Glomerular endothelial cell (primary cell): Measurements from ENCODE around the gene OR10A3. TPM values are rescaled to one million over a fixed set of nuclear protein-coding genes. Genes with fewer than 3 reads are reported as not detected.
"Not testable (repeated sequence)": the region's sequence is repeated elsewhere in the genome, so short reads cannot be mapped to it uniquely, and the experiment has no call there.

Source experiments
- DNase-seq: peaks from one replicate; pipeline ENCODE4 v3.0.0-alpha.2; 2011; ENCODE audit warnings: low read depth, low spot score; ENCODE audit errors: extremely low read depth
- total RNA-seq: library from RNA; depleted of rRNA; stranded (reverse); fragments of >200 nt; gene quantifications from 2 replicates; pipeline ENCODE4 v1.2.3, GENCODE V29; 2015

Gene OR10A3, protein sequence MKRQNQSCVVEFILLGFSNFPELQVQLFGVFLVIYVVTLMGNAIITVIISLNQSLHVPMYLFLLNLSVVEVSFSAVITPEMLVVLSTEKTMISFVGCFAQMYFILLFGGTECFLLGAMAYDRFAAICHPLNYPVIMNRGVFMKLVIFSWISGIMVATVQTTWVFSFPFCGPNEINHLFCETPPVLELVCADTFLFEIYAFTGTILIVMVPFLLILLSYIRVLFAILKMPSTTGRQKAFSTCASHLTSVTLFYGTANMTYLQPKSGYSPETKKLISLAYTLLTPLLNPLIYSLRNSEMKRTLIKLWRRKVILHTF
- total RNA-seq: not detected in 2 replicates

DNA sequence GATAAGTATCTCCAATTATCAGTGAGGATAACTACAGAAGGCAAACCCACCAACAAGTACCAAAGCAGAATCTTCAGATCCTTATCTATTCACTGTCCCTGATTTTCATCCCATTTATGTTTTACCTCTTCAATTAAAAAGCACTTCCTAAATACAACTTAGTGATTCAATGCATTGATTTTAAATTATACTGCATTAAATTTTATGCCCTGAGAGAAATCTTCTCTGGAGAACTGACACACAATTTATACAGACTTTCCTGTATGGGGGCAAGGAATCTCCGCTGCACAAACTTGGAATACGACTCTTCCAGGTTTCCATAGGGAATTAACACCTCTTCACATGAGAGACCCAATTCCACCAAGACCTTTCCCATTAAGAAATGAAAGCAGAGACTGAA lies at the start of gene OR10A3:
Gene OR10A3 (minus strand): TSS at position 101 of the 400 bp plus-strand sequence. CDS start 2,188 bp downstream, outside the sequence.
- no peak for DNase-seq

DNA sequence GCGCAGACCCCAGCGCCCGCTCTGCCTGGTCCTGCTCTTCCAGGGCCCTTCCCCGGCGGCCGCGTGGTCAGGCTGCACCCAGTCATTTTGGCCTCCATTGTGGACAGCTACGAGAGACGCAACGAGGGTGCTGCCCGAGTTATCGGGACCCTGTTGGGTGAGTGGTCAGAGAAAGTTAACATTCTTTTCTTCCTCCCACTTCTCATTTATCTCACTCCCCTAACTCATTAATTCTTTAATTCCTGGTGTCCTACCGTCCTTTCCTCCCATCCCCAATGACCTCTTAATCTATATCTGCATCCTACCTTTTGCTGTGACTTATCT lies 46.0 kb upstream of the OR10A3 start:
- DNase-seq: not testable (repeated sequence)

DNA sequence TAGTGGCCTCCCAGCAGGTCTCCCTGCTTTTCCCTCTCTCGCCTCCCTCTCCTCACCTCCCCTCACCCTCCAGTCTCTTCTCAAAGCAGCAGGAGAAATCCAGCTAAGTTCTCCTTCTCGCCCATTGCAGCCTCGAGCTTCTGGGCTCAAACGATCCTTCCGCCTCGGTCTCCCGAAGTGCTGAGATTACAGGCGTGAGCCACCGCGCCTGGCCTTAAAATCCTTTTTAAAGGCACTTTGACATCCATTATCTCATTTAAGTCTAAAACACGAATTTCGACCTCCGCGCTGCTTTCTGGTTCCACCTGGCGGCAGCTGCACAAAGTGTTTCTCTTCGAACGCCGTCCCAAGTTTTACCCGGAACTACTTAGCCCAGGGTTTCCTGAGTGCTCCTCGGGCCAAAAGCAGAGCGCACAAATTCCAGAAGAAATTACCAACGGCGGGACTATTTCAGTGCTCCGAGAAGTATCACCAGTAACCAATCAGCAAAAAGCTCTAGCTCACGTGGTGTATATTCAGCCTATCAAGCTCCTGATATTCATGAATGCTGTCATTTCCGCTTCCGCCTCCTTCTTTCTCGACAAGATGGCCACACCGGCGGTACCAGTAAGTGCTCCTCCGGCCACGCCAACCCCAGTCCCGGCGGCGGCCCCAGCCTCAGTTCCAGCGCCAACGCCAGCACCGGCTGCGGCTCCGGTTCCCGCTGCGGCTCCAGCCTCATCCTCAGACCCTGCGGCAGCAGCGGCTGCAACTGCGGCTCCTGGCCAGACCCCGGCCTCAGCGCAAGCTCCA lies 45.5 kb upstream of the OR10A3 start, which contains the start of gene EIF3F:
Gene EIF3F (plus strand): TSS at position 570 of the 792 bp plus-strand sequence. CDS start 16 bp downstream, at position 586.
- peak; percentile 100 for DNase-seq

DNA sequence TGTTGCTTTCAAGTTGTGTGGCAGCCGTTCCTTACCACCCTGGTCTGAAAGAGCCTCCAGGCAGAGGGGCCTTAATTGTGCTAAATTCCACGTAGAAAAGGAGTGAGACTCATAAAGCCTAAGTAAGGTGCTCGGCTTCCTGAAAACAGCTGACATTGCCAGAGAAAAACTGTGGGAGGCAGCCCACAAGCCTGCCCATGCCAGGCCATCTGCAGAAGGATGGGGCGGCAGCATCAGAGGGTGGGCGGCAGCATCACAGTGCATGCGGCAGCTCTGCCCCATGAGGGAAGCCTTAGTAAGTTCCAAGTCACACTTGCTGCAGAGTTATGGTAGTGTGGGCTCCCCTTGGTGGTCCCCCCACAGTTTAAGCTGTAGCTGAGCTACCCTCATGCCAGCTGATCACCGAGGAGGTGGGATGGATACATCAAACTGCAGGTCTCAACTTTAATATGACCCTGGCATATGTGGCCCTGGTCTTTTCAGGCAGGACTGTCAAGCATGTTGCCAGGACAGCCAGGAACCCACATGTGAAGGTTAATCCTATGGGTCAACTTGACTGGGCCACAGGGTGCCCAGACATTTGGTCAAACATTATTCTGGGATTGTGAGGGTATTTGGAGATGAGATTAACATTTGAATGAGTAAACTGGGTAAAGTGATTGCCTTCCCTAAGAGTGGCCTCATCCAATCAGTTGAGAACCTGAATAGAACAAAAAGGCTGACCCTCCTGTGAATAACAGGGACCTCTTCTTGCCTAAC lies 42.5 kb upstream of the OR10A3 start:
- no peak for DNase-seq

DNA sequence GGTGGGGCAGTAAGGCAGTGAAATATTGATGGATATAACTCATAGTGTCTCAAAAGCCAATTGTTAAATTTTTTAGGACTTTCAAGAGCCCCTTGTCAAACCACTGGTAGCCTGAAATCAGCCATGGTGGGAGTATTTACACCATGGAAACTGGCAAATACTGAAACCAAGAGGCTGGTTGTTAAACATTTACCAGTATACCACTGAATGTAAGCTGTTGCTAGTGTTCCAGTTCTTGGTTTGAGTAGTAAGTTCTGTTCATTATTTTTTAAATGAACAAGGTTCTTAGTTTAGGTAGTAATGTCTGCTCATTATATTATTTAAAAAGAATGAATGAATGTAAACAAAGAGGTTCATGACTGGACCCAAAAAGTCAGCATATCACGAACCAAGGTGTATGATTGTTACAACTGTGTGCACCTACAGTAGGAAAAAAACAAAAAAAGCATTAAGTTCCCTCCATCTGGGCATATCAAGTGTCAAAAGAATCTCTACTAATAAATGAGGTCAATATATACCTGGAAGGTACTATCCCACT lies 41.1 kb upstream of the OR10A3 start:
- no peak for DNase-seq

DNA sequence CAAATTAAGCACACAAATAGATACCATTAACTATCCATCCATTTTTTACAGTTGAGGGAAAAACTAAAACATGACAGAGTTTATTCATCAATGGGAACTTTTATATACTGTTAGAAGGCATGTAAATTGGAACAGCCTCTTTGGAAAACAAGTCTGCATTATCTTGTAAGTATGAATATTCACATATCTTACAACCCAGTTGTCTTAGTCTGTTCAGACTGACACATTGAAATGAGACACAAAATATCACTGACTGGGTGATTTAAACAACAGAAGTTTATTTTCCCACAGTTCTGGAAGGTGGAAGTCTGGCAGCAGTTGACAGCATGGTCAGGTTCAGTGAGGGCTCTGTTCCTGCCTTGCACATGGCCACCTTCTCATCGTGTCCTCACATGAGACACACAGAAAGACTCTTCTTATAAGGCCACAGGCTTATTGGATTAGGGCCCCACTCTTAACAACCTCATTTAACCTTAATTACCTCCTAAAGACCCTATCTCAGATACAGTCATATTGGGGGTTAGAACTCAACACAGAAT lies 40.2 kb upstream of the OR10A3 start:
- DNase-seq: no peak

DNA sequence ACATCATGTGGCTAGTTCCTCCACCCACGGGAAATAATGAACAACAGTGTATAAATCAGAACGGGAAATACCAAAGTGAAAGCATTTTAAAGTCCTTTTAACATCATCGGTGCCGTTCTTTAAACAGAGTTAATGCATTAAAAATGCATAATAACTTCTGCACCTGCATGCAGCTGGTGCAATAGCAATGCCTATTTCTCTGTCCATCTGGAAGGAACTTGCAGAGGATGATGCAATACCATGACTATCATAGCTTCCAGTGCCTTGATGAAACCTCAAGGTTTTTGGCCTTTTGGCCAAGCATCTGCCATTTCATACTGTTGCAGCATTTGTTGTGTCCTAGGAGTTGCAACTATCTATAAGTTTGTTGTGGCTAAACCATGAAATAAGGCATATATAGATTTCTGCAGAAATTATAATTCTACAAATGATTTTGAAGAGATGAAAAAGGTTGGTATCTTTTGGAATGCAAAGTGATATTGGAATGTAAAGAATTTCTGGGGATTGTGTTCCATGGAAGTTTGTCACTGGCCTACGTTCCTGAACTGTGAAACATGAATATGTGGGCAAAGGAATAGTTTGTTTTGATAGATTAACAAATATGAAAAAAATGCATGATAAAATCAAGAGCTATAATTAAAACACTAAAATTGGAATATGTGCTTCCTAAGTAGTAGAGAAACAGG lies 35.9 kb upstream of the OR10A3 start:
- DNase-seq: peak; percentile 75

DNA sequence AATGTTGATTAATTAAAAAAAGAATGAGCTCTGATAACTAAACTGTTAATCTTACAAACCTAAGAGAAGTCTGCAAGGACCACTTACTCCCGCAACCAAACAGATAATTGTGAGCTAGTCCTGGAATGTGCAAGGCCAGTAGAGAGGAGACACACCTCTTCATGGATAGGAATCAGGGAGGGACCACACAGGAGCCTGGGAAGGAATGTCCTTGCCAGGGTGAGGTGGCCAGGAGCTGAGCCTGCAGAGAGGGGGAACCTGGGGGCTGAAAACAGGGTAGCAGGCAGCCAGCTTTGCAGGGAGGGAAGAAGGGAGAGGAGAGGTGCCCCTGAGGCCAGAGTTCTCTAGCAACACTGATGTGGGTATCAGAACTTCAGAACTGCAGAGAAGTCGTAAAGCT lies 33.2 kb upstream of the OR10A3 start:
- DNase-seq: no peak

DNA sequence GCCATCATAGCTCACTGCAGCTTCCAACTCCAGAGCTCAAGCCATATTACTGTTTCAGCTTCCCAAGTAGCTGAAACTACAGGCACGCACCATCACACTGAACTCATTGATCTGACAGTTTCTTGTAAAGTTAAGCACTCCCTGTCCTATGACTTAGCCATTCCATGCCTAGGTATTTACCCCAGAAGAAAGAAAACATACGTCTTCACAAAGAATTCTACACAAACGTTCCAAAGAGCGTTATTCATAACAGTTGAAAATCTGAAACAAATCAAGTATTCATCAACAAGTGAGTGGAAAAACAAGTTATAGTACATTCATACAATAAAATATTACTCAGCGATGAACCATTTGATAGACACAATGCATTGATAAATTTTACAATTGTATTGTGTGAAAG lies 31.5 kb upstream of the OR10A3 start:
- DNase-seq: no peak

DNA sequence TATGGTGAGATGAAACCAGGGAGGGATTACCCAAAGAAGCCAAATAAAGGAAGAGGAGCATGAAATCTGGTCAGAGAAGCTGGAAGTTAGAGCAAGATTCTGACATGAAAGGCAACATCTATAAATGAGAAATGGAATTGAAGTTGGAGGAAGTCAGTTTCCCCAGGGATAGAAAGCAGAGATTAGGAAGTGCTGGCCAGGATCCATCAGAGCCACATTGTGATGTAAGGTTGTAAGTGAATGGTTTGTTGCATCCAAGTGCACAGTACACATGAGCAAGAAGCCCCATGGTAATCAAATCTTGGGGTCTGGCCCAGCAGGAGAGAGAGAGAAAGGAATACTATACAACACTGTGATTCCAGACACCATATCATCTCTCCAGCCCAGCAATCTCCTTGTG lies 30.3 kb upstream of the OR10A3 start:
- no peak for DNase-seq

DNA sequence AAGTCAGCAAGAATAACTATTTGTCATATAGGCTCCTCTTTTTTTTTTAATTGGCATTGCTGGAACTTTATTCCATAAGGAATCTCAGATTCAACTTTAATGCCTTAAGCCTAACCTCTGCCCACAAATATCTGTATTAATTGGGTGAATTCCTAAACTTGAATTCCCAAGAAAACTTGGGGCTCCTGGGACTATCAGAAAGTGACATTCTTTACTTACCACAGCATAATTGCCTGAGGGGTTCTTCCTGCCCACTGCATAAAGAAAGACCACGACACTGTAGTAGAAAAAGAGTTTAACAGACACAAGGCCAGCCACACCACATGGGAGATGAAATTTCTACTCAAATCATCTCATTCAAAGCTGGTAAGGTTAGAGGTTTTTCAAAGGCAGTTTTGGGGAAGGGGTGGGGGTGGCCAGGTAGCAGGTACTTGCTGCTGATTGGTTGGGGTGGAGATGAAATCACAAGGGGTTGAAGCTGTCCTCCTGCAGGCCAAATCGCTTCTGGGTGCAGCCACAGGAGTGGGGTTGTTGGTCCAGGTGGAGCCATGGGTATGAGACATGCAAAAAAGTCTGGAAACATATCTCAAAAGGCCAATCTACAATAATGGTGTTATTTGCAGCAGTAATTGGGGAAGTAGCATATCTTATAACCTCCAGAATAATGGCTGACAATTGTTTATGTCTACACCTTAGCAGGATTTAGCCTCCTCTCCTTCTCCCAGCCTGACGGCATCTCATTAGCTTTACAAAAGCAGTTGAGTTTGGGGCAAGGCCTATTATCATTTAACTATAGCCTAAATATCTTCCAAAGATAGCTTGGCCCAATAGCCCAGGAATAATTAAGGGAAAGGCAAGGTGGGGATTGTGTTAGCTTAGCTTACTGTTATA lies 28.5 kb upstream of the OR10A3 start:
- no peak for DNase-seq

DNA sequence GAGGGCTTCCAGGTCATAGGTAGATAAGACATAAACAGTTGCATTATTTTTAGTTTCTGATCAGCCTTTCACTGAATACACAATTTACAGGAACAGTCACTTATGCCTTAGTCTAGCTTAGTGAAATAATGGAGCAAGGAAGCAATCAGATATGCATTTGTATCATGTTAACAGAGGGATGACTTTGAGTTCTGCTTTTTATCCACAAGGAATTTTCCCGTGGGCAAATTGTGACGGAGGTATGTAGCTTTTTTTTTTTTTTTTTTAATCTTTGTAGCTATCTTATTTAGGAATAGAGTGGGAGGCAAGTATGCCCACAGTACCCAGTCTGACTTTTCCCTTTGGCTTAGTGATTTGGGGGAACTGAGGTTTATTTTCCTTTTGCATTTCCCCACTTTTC lies 27.2 kb upstream of the OR10A3 start:
- no peak for DNase-seq

DNA sequence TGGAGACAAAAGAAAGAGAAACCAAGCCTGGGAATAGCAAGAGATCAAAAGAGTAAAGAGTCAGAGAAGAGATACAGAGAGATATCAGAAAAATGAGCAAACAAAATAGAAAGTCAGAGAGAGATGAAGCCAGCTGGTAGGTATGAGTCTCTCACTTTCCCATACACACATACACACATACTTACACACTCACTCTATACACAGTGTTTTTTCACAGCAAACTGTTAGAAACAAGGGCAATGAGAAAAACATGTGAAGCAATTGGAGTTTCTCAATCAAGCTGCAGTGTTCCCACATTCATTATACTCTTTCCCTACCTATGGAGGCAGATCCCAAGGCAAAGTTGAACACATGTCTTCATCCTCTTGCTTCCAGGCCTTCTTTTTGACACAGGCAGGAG lies 26.3 kb upstream of the OR10A3 start:
- no peak for DNase-seq

DNA sequence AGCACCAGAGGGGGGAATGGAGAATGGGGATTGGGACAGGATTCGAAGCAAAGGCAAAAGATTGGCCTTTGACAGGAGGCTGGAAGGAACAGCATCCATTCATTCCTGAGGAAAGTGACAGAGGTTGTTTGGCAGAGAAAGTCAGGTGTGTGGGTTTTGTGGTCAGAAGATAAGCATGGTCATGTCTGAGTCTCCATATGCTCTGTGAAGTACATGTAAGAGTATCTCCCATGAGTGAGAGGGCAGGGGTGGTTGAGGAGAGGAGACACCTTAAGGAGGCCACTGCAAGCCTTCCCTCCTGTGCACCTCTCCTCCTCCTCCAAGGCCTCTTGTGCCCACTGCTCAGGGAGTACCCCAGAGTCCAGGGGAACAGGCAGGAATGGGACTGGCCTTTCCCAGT lies 25.6 kb upstream of the OR10A3 start:
- DNase-seq: no peak

DNA sequence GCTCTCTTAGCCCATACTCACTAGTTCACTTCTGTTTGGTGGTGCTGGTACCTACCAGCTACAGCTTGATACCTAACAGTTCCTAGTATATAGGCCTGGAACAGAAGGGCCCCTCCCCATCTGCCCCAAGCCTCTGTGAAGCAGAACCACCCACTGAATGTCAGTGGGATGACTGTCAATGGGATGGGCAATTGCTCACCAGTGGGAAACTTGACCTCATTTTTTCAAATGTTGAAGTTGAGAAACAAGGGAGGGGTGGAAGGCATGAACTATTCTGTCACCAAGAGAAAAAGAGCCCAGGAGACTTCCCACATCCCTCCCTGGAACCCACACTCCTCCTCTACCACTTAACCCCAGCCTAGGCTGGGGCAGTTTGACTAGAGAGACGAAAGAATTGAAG lies 23.9 kb upstream of the OR10A3 start, which contains the start of gene NLRP10:
Gene NLRP10 (minus strand): TSS at position 62 of the 400 bp plus-strand sequence. CDS start 1,952 bp downstream, outside the sequence.
- DNase-seq: no peak

DNA sequence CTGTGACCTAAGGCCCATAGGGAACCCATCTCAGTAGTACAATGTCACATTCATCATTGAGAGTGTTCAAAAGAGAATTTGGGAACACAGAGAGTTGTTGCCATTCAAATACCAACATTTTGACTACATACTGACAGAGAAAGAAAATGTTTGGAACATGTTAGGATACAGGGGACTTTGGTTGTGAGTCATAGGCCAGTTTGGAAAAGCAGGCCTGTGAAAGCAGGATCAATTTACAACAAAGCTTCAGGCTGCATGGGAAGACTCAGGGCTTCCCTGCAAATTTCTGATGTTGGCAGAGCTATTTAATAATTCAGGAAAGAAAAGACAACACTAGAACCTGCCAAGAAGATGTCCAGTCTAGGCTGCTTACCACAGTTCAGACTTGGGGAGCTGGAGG lies 23.4 kb upstream of the OR10A3 start:
- DNase-seq: no peak

DNA sequence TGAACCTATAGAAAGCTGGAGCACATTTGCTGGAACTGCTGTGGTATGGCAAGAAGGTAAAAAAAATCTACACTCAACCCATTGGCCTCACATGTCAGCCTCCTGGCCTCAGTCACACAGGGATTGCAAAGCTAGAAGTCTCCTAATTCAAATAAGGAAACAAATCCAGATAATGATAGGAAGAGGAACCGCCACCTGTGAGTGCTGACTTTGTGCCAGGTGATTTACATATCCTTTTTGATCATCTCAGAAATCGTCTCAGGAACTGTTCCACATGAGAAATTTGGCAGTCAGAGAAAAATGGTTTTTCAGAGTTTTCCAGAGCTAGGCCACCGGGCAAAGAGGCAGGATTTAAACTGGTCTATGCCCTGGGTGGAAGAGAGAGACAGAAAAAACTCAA lies 22.8 kb upstream of the OR10A3 start:
- no peak for DNase-seq

DNA sequence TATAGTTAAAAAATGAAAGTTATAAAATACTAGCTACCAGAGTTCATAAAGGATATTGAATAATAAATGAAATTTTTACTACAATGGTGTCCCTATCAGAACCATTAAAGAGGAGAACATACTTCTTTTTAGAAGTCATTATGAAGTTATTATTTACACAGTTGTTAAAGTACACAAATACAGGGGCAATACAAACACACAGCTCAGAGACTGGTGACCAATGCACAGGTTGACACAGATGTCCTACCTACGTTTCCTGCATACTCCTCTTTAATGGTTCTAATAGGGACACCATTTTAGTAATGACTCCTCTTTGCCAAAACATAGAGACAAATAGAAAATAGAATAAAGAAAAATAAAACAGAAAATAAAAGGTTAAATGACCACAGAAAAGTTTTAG lies 13.7 kb upstream of the OR10A3 start:
- no peak for DNase-seq

DNA sequence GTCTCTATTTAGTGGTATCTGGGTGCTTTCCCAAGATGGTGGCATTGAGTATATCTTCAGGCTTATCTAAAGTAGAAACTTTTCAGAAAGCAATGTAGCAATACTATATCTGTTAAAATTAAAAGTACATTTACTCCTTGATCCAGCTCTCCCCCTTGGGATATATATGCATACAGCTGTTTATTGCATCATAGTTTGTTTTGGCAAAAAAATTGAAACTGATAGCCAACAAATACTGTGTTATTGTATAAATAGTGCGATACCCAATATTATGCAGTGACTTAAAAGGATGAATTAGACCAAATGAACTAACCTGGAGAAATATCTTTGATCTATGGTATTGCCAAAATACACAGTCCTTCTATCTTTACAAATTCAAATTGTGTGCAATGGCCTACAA lies 8.4 kb upstream of the OR10A3 start:
- no peak for DNase-seq
